Measurements from ENCODE around the gene TSSK3. TPM values are rescaled to one million over a fixed set of nuclear protein-coding genes. Genes with fewer than 3 reads are reported as not detected.

Gene TSSK3
- total and polyA plus RNA-seq, 2 experiments from 2014 or later: not detected

GRCh38 chr1:32352831-32353383 is 9.4 kb upstream of the TSSK3 start:
- Histone ChIP-seq H3K4me1 (ENCODE audit: insufficient read depth) (no peaks in the 10 kb centered on the region; the same call in 1 of the 2 replicates), H3F3A (replicated peaks; ENCODE audit: low read depth) (peaks cover 13% of the 10 kb centered on the region; the same call in 1 of the 2 replicates), H3K27ac (ENCODE audit: low read depth) (no peak overlapping the region), H3K36me3 (ENCODE audit: insufficient read depth) (no peaks in the 10 kb centered on the region), H3K4me2 (no peak overlapping the region), H3K4me3 (no peak overlapping the region), H3K27me3 (ENCODE audit: insufficient read depth) (peaks cover 17% of the 10 kb centered on the region), H4K20me1 (replicated peaks; ENCODE audit: insufficient read depth) (no peaks in the 10 kb centered on the region), H3K9me2 (ENCODE audit: insufficient read depth) (peaks cover 10% of the 10 kb centered on the region; the same call in 1 of the 2 replicates), H2AFZ (no peak overlapping the region), H3K79me2 (replicated peaks; ENCODE audit: insufficient read depth) (no peaks in the 10 kb centered on the region)
- peak overlapping the region; percentile 51 for H3K4me3 Mint-ChIP-seq
- H3K9me3 Mint-ChIP-seq: peaks cover 18% of the 10 kb centered on the region
- no peak for TF ChIP-seq JUNB (IDR thresholded peaks at IDR 0.05; ENCODE audit: unreplicated experiment)
- TF ChIP-seq CTCF (conservative IDR thresholded peaks at IDR 0.05; ENCODE audit: low read depth in 2 of 2): no peak
- TF ChIP-seq STAT1 (IDR thresholded peaks at IDR 0.05; ENCODE audit: unreplicated experiment): no peak
- TF ChIP-seq ZNF114 (CRISPR knock-in tag; IDR thresholded peaks at IDR 0.05): no peak
- TF ChIP-seq EZH2 (IDR thresholded peaks at IDR 0.05; ENCODE audit: low read depth, unreplicated experiment): no peak
- no peak for TF ChIP-seq EZH2phosphoT487 (IDR thresholded peaks at IDR 0.05; ENCODE audit: unreplicated experiment)
- no peak for TF ChIP-seq REST (IDR thresholded peaks at IDR 0.05; ENCODE audit: unreplicated experiment)
- no peak for TF ChIP-seq CREB1 (CRISPR knock-in tag; IDR thresholded peaks at IDR 0.05; ENCODE audit: low read depth)
- TF ChIP-seq ZNF462 (CRISPR knock-in tag; IDR thresholded peaks at IDR 0.05): no peak
- no peak for TF ChIP-seq NANOG (IDR thresholded peaks at IDR 0.05; ENCODE audit: borderline replicate concordance)
- TF ChIP-seq ZNF331 (CRISPR knock-in tag; IDR thresholded peaks at IDR 0.05; ENCODE audit: low read depth): no peak
- H3K4me1 Mint-ChIP-seq: peaks cover 18% of the 10 kb centered on the region
- DNase-seq (ENCODE audit: low spot score) (no peak), ATAC-seq (no peak)
- H3K27ac Mint-ChIP-seq: no peak overlapping the region
- H3K27me3 Mint-ChIP-seq (ENCODE audit: insufficient read depth, low read depth, poor library complexity): peaks cover 24% of the 10 kb centered on the region
- H3K36me3 Mint-ChIP-seq (ENCODE audit: low read depth): peaks cover 7% of the 10 kb centered on the region
